OCI-LY7 (cell line): Measurements from ENCODE around the gene SSBP2. TPM values are rescaled to one million over a fixed set of nuclear protein-coding genes. Genes with fewer than 3 reads are reported as not detected.

Experiments used
- BruUV-seq: library from RNA; stranded (reverse); fragments of 400-500 nt; replicated peaks from 2 replicates; lab custom pipeline; 2021; lab: Mats Ljungman, UMichigan
- CTCF ChIA-PET: fragments of 300-600 bp; sonication (Branson Sonifier 250); formaldehyde crosslinking; loops from one replicate; lab custom pipeline; 2022; ENCODE audit warnings: antibody characterized with exemption; ENCODE audit not compliant: unreplicated experiment; lab: Charles Lee
- POLR2A ChIA-PET: fragments of 300-600 bp; sonication (Branson Sonifier 250); formaldehyde crosslinking; loops from one replicate; lab custom pipeline; 2022; ENCODE audit warnings: antibody characterized with exemption; lab: Charles Lee
- DNase-seq: peaks from one replicate; pipeline ENCODE4 v3.0.0-alpha.2; 2015; ENCODE audit warnings: low spot score
- H2AFZ ChIP-seq: fragments of 200-600 bp; sonication (generic), shearing (Covaris generic); 2 replicates; pipeline ENCODE4 v1.6.1; 2014; ENCODE audit warnings: mild to moderate bottlenecking, antibody characterized with exemption, low read length, moderate library complexity
- H3K27ac ChIP-seq: fragments of 200-600 bp; sonication (generic); 2 replicates; pipeline ENCODE4 v1.5.1; 2014; ENCODE audit warnings: mixed run types, low read depth, mild to moderate bottlenecking, moderate library complexity, low read length, inconsistent platforms; ENCODE audit not compliant: poor library complexity, severe bottlenecking
- H3K36me3 ChIP-seq: fragments of 200-600 bp; sonication (generic); 2 replicates; pipeline ENCODE4 v1.6.1; 2014; ENCODE audit warnings: mild to moderate bottlenecking, antibody characterized with exemption, low read length, moderate library complexity, mixed read lengths; ENCODE audit not compliant: insufficient read depth
- H3K4me1 ChIP-seq: fragments of 200-600 bp; sonication (generic); 2 replicates; pipeline ENCODE4 v1.5.1; 2014; ENCODE audit warnings: mild to moderate bottlenecking, low read length; ENCODE audit not compliant: insufficient read depth, poor library complexity, severe bottlenecking
- H3K4me2 ChIP-seq: fragments of 200-600 bp; sonication (generic); 2 replicates; pipeline ENCODE4 v1.6.1; 2014; ENCODE audit warnings: mild to moderate bottlenecking, low read length
- H3K4me3 ChIP-seq: fragments of 200-600 bp; sonication (generic); 2 replicates; pipeline ENCODE4 v1.5.1; 2014; ENCODE audit warnings: mild to moderate bottlenecking, low read depth, low read length; ENCODE audit not compliant: poor library complexity, severe bottlenecking
- H3K79me2 ChIP-seq: fragments of 200-600 bp; sonication (generic); 2 replicates; pipeline ENCODE4 v1.6.1; 2016; ENCODE audit warnings: low read depth, mild to moderate bottlenecking, low read length, moderate library complexity, mixed read lengths; ENCODE audit not compliant: insufficient read depth
- H3K9me2 ChIP-seq: fragments of 200-600 bp; sonication (generic); 2 replicates; pipeline ENCODE4 v1.6.1; 2016; ENCODE audit warnings: mild to moderate bottlenecking, low read length, mixed read lengths; ENCODE audit not compliant: insufficient read depth
- H3K9me3 ChIP-seq: fragments of 200-600 bp; sonication (generic); 2 replicates; pipeline ENCODE4 v1.6.1; 2014; ENCODE audit warnings: mild to moderate bottlenecking, mixed run types, low read length, mixed read lengths
- H4K20me1 ChIP-seq: fragments of 200-600 bp; sonication (generic); 2 replicates; pipeline ENCODE4 v1.6.1; 2014; ENCODE audit warnings: mild to moderate bottlenecking, antibody characterized with exemption, low read length, moderate library complexity, mixed read lengths; ENCODE audit not compliant: insufficient read depth
- EZH2phosphoT487 ChIP-seq: fragments of 200-600 bp; sonication (generic); IDR thresholded peaks from 2 replicates; pipeline ENCODE4 v1.6.1; 2018; ENCODE audit warnings: low read depth, borderline replicate concordance, mild to moderate bottlenecking, mixed run types, antibody characterized with exemption, low read length, moderate library complexity, mixed read lengths
- intact Hi-C: fragments of 100-400 bp; cut with micrococcal nuclease; formaldehyde crosslinking; loops from one replicate; pipeline ENCODE4 v1.10.0; 2022; ENCODE audit not compliant: unreplicated experiment
- total RNA-seq, 2 experiments: library from RNA; depleted of rRNA in 1 of 2; stranded (reverse); fragments of >200 nt in 1 of 2; shearing (Covaris generic) in 1 of 2; gene quantifications; 2 replicates each; pipeline ENCODE4 v1.2.3, GENCODE V29; 2014 to 2022
- TF ChIP-seq, protein P1 (sequence below): fragments of 200-600 bp; sonication (generic); conservative IDR thresholded peaks from 2 replicates; pipeline ENCODE4 v1.5.1; 2014; ENCODE audit warnings: mild to moderate bottlenecking, antibody characterized with exemption, low read length, moderate library complexity, mixed read lengths

Gene SSBP2
- total RNA-seq, 2 experiments from 2014 or later, result 140 to 172 TPM

DNA sequence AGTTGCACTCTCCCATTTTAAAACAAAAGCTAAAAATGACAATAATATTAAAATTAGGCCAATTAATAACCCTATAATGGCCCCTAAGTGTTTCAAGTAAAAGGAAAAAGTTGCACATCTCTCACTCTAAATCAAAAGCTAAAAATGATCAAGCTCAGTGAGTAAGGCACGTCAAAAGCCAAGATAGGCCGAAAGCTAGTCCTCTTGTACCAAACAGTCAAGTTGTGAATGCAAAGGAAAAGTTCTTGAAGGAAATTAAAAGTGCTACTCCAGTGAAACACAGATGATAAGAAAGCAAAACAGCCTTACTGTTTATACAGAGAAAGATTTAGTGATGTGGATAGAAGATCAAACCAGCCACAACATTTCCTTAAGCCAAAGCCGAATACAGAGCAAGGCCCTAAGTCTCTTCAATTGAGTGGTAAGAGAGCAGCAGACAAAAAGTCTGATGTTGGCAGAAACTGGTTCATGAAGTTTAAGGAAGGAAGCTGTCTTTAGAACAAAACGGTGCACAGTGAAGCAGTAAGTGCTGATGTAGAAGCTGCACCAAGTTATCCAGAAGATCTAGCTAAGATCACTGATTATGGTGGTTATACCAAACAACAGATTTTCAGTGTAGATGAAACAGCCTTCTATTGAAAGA lies 212.9 kb downstream of the SSBP2 start:
- no peaks in the 10 kb centered on the region for H4K20me1 ChIP-seq
- DNase-seq, result peak; percentile 15
- intact Hi-C loops, result no loop called here
- H3K4me2 ChIP-seq, result no peak overlapping the region
- H3K79me2 ChIP-seq, result peaks cover 19% of the 10 kb centered on the region
- BruUV-seq, result no TSS peak
- H3K4me3 ChIP-seq, result no peak overlapping the region
- TF ChIP-seq EZH2phosphoT487, result no peak
- TF ChIP-seq, protein P1, sequence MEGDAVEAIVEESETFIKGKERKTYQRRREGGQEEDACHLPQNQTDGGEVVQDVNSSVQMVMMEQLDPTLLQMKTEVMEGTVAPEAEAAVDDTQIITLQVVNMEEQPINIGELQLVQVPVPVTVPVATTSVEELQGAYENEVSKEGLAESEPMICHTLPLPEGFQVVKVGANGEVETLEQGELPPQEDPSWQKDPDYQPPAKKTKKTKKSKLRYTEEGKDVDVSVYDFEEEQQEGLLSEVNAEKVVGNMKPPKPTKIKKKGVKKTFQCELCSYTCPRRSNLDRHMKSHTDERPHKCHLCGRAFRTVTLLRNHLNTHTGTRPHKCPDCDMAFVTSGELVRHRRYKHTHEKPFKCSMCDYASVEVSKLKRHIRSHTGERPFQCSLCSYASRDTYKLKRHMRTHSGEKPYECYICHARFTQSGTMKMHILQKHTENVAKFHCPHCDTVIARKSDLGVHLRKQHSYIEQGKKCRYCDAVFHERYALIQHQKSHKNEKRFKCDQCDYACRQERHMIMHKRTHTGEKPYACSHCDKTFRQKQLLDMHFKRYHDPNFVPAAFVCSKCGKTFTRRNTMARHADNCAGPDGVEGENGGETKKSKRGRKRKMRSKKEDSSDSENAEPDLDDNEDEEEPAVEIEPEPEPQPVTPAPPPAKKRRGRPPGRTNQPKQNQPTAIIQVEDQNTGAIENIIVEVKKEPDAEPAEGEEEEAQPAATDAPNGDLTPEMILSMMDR, result no peak
- peaks cover 24% of the 10 kb centered on the region for H3K4me1 ChIP-seq
- no peaks in the 10 kb centered on the region for H3K9me2 ChIP-seq
- no peak overlapping the region for H2AFZ ChIP-seq
- POLR2A ChIA-PET, result interaction anchor here (0.6 to 1.4 kb wide), 6 partner anchors 9 to 314 kb away, joined by 3 to 5 read pairs (median 3); no protein-coding TSS in a partner anchor
- peak overlapping the region; percentile 33 for H3K27ac ChIP-seq
- H3K9me3 ChIP-seq, result peaks cover 10% of the 10 kb centered on the region; the same call in 1 of the 2 replicates
- CTCF ChIA-PET, result no interaction called here
- H3K36me3 ChIP-seq, result peaks cover 58% of the 10 kb centered on the region

DNA sequence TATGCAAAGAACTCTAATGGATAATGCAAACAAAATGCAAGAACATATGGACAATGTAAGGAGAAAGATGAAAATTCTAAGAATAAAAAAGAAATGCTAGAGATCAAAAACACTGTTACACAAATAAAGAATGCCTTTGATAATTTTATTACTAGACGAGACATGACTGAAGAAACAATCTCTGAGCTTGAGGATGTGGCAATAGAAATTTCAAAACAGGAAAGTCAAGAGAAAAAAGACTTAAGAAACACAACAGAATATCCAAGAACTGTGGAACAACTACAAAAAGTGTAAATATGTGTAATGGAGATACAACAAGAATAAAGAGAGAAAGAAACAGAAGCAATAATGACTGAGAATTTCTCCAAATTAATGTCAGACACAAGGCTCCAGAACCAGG lies 216.5 kb downstream of the SSBP2 start:
- H4K20me1 ChIP-seq, result no peaks in the 10 kb centered on the region
- TF ChIP-seq, protein P1, result no peak
- TF ChIP-seq EZH2phosphoT487, result no peak
- intact Hi-C loops, result no loop called here
- BruUV-seq, result no TSS peak
- no peaks in the 10 kb centered on the region for H3K9me2 ChIP-seq
- H3K36me3 ChIP-seq, result peaks cover 54% of the 10 kb centered on the region
- no peak overlapping the region for H2AFZ ChIP-seq
- POLR2A ChIA-PET, result no interaction called here
- H3K4me2 ChIP-seq, result no peak overlapping the region
- DNase-seq, result no peak
- peaks cover 19% of the 10 kb centered on the region; the same call in 1 of the 2 replicates for H3K79me2 ChIP-seq
- peaks cover 24% of the 10 kb centered on the region for H3K4me1 ChIP-seq
- no peak overlapping the region for H3K4me3 ChIP-seq
- no peaks in the 10 kb centered on the region for H3K9me3 ChIP-seq
- H3K27ac ChIP-seq, result no peak overlapping the region
- CTCF ChIA-PET, result no interaction called here
